Bronchial epithelial cell (primary cell): ENCODE results near the gene KIAA1958. TPM values are rescaled to one million over a fixed set of nuclear protein-coding genes. Genes with fewer than 3 reads are reported as not detected.

Experiments
- DNase-seq: peaks from one replicate; pipeline ENCODE4 v3.0.0-alpha.2; 2010; ENCODE audit warnings: low read depth
- FAIRE-seq: peaks from 2 replicates; lab custom pipeline; 2011; peaks lifted over from hg19 to GRCh38; lab: Jason Lieb, UNC
- H3K27me3 ChIP-seq: 2 replicates; pipeline ENCODE4 v1.5.1; 2011; ENCODE audit warnings: low read length; ENCODE audit not compliant: control insufficient read depth, insufficient read depth
- H3K36me3 ChIP-seq: 2 replicates; pipeline ENCODE4 v1.5.1; 2011; ENCODE audit warnings: low read length; ENCODE audit not compliant: control insufficient read depth, insufficient read depth
- H3K4me3 ChIP-seq: 2 replicates; pipeline ENCODE4 v1.5.1; 2011; ENCODE audit warnings: mild to moderate bottlenecking, low read depth, low read length, control low read depth
- total RNA-seq: library from RNA; depleted of rRNA; stranded (reverse); fragments of >200 nt; gene quantifications from 2 replicates; pipeline ENCODE4 v1.2.1, GENCODE V29; 2014
- TF ChIP-seq, protein P1 (sequence below): IDR thresholded peaks from 2 replicates; pipeline ENCODE4 v1.5.1; 2011; ENCODE audit warnings: mild to moderate bottlenecking, moderate library complexity, low read length, control low read depth, inconsistent platforms; ENCODE audit not compliant: insufficient read depth, severe bottlenecking

KIAA1958 gene
- total RNA-seq, 1 donor from 2014 or later, result 1.8 TPM

- TF ChIP-seq, protein P1, sequence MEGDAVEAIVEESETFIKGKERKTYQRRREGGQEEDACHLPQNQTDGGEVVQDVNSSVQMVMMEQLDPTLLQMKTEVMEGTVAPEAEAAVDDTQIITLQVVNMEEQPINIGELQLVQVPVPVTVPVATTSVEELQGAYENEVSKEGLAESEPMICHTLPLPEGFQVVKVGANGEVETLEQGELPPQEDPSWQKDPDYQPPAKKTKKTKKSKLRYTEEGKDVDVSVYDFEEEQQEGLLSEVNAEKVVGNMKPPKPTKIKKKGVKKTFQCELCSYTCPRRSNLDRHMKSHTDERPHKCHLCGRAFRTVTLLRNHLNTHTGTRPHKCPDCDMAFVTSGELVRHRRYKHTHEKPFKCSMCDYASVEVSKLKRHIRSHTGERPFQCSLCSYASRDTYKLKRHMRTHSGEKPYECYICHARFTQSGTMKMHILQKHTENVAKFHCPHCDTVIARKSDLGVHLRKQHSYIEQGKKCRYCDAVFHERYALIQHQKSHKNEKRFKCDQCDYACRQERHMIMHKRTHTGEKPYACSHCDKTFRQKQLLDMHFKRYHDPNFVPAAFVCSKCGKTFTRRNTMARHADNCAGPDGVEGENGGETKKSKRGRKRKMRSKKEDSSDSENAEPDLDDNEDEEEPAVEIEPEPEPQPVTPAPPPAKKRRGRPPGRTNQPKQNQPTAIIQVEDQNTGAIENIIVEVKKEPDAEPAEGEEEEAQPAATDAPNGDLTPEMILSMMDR, result no peak
- no peak for FAIRE-seq
- Histone ChIP-seq H3K4me3 (no peak overlapping the region), H3K36me3 (no peaks in the 10 kb centered on the region), H3K27me3 (no peaks in the 10 kb centered on the region)
- peak; percentile 64 for DNase-seq
Measured at GRCh38 chr9:112546149-112547012, 59.8 kb downstream of the KIAA1958 start.

GRCh38 chr9:112548051-112548440 is 61.4 kb downstream of the KIAA1958 start:
- no peak overlapping the region for H3K4me3 ChIP-seq
- TF ChIP-seq, protein P1, result no peak
- FAIRE-seq, result no peak
- no peaks in the 10 kb centered on the region for H3K27me3 ChIP-seq
- H3K36me3 ChIP-seq, result no peaks in the 10 kb centered on the region
- DNase-seq, result no peak

DNA sequence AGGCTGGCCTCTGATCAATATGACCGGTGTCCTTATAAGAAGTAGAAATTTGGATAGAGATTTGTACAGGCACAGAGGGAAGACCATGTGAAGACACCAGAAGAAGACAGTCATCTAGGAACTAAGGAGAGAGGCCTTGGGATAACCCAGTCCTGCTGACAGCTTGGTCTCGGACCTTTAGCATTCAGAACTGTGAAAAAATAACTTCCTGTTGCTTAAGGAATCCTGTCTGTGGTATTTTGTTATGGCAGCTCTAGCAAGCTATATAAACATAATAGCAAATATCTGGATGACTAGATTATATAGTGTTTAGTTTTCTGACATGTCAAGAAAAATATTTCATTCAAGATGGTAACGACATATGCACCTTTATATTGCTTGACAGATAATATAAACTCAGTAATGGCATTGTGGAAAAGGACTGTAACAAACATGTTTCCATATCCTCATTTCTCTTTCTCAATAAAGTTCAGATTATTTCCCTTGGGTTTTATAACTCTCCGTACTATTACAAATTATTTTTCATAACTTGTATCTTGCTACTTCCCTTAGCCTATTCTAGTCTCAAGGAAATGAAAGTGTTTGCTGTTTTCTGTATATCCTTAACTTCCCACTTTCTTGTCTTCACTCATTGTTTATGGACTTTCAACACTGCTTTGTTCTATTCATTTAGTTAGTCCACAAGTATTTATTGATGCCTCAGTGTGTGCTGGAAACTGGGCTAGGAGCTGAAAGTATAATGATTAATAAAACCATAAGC is 62.4 kb downstream of the KIAA1958 start:
- TF ChIP-seq, protein P1, result no peak
- FAIRE-seq (no peak), DNase-seq (no peak)
- no peaks in the 10 kb centered on the region for H3K27me3 ChIP-seq
- no peaks in the 10 kb centered on the region for H3K36me3 ChIP-seq
- H3K4me3 ChIP-seq, result no peak overlapping the region

- no peaks in the 10 kb centered on the region for H3K27me3 ChIP-seq
- H3K4me3 ChIP-seq, result no peak overlapping the region
- TF ChIP-seq, protein P1, result no peak
- no peaks in the 10 kb centered on the region for H3K36me3 ChIP-seq
- DNase-seq (peak; percentile 80), FAIRE-seq (peak; percentile 66)
Measured at GRCh38 chr9:112550531-112550930, 63.9 kb downstream of the KIAA1958 start.

GRCh38 chr9:112551641-112552040 is 65.0 kb downstream of the KIAA1958 start:
- TF ChIP-seq, protein P1, result no peak
- FAIRE-seq, result no peak

More at GRCh38 chr9:112551641-112552040, 65.0 kb downstream of the KIAA1958 start:
- no peak overlapping the region for H3K4me3 ChIP-seq
- no peaks in the 10 kb centered on the region for H3K36me3 ChIP-seq
- H3K27me3 ChIP-seq, result no peaks in the 10 kb centered on the region
- no peak for DNase-seq
